ENCODE results near the gene CEP85L.

The CEP85L gene

DNA sequence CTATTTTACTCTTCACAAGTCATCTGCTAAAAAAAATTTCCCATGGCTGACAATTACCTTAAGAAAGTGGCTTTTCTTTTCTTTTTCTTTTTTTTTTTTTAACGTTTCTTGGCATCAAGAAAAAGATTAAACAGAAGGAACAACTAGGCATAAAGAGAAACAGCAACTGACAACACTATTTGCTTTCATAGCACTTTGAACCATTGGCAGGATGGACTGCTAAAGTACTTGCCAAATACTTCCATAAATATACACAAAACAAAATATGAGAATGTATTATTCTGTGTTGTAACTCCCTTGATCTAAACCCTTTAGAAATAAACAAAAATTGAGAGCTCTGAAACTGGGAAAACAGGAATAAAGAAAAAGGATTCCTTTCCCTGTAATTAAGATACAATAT lies 123.3 kb downstream of the CEP85L start:
- TF ChIP-seq, protein P1, sequence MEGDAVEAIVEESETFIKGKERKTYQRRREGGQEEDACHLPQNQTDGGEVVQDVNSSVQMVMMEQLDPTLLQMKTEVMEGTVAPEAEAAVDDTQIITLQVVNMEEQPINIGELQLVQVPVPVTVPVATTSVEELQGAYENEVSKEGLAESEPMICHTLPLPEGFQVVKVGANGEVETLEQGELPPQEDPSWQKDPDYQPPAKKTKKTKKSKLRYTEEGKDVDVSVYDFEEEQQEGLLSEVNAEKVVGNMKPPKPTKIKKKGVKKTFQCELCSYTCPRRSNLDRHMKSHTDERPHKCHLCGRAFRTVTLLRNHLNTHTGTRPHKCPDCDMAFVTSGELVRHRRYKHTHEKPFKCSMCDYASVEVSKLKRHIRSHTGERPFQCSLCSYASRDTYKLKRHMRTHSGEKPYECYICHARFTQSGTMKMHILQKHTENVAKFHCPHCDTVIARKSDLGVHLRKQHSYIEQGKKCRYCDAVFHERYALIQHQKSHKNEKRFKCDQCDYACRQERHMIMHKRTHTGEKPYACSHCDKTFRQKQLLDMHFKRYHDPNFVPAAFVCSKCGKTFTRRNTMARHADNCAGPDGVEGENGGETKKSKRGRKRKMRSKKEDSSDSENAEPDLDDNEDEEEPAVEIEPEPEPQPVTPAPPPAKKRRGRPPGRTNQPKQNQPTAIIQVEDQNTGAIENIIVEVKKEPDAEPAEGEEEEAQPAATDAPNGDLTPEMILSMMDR (IDR thresholded peaks at IDR 0.05) = no peak

- TF ChIP-seq, protein P1 (IDR thresholded peaks at IDR 0.05) = no peak
Measured at GRCh38 chr6:118525913-118526780, 125.2 kb downstream of the CEP85L start.

DNA sequence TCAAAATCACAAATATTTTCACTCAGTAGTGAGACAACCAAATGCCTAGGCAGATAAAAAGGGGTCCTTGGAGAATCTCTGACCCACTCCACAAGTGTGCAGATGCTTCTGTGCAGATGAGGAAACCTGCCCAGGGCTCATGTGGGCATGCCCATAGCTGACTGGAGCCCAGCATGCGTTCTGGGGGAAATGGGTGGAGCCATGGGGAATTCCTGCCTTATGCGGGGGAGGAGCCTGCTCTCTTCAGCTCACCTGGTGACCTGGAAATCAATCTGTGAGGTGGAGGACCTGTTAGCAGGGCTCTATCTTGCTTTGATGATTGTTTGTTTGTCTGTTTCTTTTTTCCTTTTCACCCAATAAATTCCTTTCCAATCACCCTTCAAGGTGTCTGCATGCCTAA lies 126.7 kb downstream of the CEP85L start:
- TF ChIP-seq, protein P1 (IDR thresholded peaks at IDR 0.05) = no peak

DNA sequence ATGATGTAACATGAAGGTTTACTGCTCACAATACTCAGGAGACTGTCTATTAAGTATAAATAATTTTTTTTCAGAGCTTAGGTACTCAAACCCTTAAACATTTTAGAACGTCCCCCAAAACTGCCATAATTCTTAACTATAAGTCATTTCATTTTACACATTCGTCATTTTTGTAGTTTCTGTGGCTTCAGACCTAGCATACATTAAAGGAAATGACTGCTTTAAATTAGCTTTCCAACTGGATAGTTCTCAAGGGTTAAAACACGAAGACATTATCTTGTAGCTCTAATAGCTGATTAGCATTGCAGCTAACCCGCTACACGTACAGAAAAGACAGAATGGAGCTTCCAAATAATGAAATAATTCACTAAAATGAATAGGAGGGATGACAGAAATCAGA lies 128.2 kb downstream of the CEP85L start:
- TF ChIP-seq, protein P1 (IDR thresholded peaks at IDR 0.05) = no peak

DNA sequence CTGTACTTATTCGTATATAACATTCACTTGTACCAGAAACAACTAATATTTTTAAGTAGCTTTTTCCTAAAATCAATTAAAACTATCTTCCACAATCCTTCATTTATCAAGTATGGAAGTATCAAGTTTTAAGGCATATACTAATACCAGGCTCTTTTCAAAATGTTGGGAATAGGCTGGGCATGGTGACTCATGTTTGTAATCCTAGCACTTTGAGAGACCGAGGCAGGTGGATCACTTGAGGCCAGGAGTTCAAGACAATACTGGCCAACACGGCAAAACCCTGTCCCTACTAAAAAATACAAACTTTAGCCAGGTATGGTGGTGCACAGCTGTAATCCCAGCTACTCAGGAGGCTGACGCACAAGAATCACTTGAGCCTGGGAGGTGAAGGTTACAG lies 129.0 kb downstream of the CEP85L start:
- TF ChIP-seq, protein P1 (IDR thresholded peaks at IDR 0.05) = no peak

GRCh38 chr6:118514689-118515088 lies 136.7 kb downstream of the CEP85L start:
- TF ChIP-seq, protein P1 (IDR thresholded peaks at IDR 0.05) = no peak

GRCh38 chr6:118511930-118512715 lies 139.3 kb downstream of the CEP85L start:
- TF ChIP-seq, protein P1 (IDR thresholded peaks at IDR 0.05) = no peak
